ENCODE measurements around the gene MAGEA12. TPM values are rescaled to one million over a fixed set of nuclear protein-coding genes. Genes with fewer than 3 reads are reported as not detected.
"Not testable (repeated sequence)": the region's sequence is repeated elsewhere in the genome, so short reads cannot be mapped to it uniquely, and the experiment has no call there.

MAGEA12 gene
- total and polyA plus RNA-seq, 2 experiments from 2014 or later = 0.24 to 0.38 TPM

DNA sequence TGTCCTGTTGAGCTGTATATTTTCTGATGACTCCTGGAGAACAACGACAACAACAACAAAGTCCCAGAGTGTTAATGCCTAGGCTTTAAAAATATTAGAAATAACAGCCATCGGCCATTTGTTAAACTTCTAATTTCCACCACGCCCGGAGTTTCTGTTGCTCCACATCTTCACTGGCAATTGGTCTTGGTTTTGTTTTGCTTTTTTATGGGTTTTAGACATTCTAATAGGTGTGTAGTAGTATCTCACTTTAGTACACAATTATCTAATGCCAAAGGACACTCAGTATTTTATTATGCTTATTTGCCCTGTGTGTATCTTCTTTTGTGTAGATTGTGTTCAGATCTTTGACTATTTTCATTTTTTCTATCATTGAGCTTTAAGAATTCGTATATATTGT lies 5.0 kb downstream of the MAGEA12 start:
- H3K9me3 Mint-ChIP-seq = no peaks in the 10 kb centered on the region
- TF ChIP-seq POLR2AphosphoS5 (IDR thresholded peaks at IDR 0.05; ENCODE audit: low read depth) = no peak
- TF ChIP-seq EZH2phosphoT487 (IDR thresholded peaks at IDR 0.05; ENCODE audit: unreplicated experiment) = no peak
- TF ChIP-seq CREB1 (CRISPR knock-in tag; IDR thresholded peaks at IDR 0.05; ENCODE audit: low read depth) = no peak
- no peak for TF ChIP-seq STAT1 (IDR thresholded peaks at IDR 0.05; ENCODE audit: unreplicated experiment)
- TF ChIP-seq EZH2 (IDR thresholded peaks at IDR 0.05; ENCODE audit: low read depth, unreplicated experiment) = no peak

DNA sequence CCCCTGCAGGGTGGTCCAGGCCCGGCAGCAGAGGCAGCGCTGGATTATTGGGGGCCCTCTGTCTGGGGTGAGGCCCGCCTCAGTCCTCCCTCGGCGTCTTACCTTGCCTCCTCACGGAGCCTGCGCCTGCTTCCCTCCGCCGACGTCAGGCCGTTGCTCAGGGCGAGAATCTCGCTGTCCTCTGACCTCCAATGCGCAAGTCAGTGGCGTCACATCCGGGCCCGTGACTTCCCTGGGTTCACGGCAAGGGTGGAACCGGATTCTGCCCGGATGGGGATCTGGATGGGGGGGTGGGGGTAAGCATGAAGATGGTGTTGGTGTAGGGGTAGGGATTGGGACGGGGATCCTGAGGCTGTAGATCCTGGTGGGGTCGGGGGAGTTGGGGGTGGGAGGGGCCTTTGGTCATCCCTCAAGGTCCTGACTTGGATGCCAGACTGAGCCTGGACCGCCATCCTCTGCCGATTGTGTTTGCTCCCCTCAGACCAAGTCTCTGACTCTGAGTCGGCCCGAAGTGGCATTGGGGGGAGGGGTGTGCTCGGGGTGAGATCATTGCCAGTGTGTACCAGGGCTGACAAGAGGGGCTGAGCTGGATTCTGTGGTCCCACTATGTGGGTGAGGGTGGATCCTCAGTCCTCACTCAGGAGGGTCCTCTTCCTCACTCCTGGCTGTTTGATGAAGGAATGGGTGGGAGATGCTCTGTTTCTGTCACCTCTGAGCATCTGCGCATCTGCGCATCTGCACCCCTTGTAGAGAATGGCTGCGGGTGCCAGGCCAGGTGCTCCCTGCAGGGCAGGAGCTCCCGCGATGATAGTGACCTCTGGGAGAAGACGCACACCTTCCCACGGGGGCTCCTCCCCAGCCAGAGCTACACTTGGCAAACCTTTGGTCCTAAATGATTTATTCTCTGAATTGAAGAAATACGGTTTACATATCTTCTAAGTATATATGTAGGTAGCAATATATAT lies 20.4 kb downstream of the MAGEA12 start, which contains the start of gene MAGEA2:
Gene MAGEA2 (minus strand): TSS at position 157 of the 965 bp plus-strand sequence. CDS start 2,479 bp downstream, outside the sequence.
- not testable (repeated sequence) for H2AFZ ChIP-seq; H3K4me3 ChIP-seq; H3K9me2 ChIP-seq (ENCODE audit: insufficient read depth); DNase-seq (ENCODE audit: low spot score); H4K20me1 ChIP-seq (replicated peaks; ENCODE audit: insufficient read depth); H3K36me3 ChIP-seq (ENCODE audit: insufficient read depth); H3K79me2 ChIP-seq (replicated peaks; ENCODE audit: insufficient read depth); H3K27me3 Mint-ChIP-seq (ENCODE audit: insufficient read depth, low read depth, poor library complexity); H3K36me3 Mint-ChIP-seq (ENCODE audit: low read depth); H3K27me3 ChIP-seq (ENCODE audit: insufficient read depth); H3K4me3 Mint-ChIP-seq; H3K4me1 ChIP-seq (ENCODE audit: insufficient read depth); H3K27ac Mint-ChIP-seq; H3K4me2 ChIP-seq; H3K9me3 Mint-ChIP-seq; H3K27ac ChIP-seq (ENCODE audit: low read depth); H3K4me1 Mint-ChIP-seq; H3F3A ChIP-seq (replicated peaks; ENCODE audit: low read depth)
- ATAC-seq = peak; percentile 48

More for the DNA sequence above, 5.0 kb downstream of the MAGEA12 start:
- H3K4me1 Mint-ChIP-seq = no peaks in the 10 kb centered on the region
- no peak overlapping the region for H3K27ac ChIP-seq (ENCODE audit: low read depth)
- H3K36me3 ChIP-seq (ENCODE audit: insufficient read depth) = no peaks in the 10 kb centered on the region
- H3K9me2 ChIP-seq (ENCODE audit: insufficient read depth) = no peaks in the 10 kb centered on the region
- ATAC-seq (no peak), DNase-seq (ENCODE audit: low spot score) (no peak)
- H3K27me3 Mint-ChIP-seq (ENCODE audit: insufficient read depth, low read depth, poor library complexity) = no peaks in the 10 kb centered on the region
- no peaks in the 10 kb centered on the region for H4K20me1 ChIP-seq (replicated peaks; ENCODE audit: insufficient read depth)
- H3F3A ChIP-seq (replicated peaks; ENCODE audit: low read depth) = no peaks in the 10 kb centered on the region
- H3K4me2 ChIP-seq = no peak overlapping the region
- H3K4me3 ChIP-seq = no peak overlapping the region
- H3K4me3 Mint-ChIP-seq = no peak overlapping the region
- no peaks in the 10 kb centered on the region for H3K79me2 ChIP-seq (replicated peaks; ENCODE audit: insufficient read depth)
- no peaks in the 10 kb centered on the region for H3K36me3 Mint-ChIP-seq (ENCODE audit: low read depth)
- H3K4me1 ChIP-seq (ENCODE audit: insufficient read depth) = no peaks in the 10 kb centered on the region
- H2AFZ ChIP-seq = no peak overlapping the region
- no peak overlapping the region for H3K27ac Mint-ChIP-seq
- H3K27me3 ChIP-seq (ENCODE audit: insufficient read depth) = no peaks in the 10 kb centered on the region

DNA sequence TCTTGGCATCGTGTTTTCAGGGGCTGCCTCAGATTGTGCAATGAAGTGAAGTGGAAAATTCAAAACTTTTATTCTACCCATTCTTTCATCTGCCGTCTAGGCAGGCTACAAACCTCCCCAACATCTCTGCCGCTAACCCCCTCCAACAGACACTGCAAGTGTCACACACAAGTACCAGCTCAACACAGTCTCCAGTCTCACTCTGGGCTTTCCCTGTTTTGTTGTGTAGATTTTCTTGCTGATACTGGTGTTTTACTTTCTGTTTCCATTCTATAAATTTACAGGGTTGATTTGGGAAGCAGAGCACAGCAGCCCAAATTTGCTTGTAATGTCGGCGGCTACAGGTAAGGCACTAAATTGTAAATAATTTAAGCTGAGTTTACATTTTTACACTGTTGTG lies 21.3 kb downstream of the MAGEA12 start:
- H3K79me2 ChIP-seq (replicated peaks; ENCODE audit: insufficient read depth); ATAC-seq; H3K36me3 ChIP-seq (ENCODE audit: insufficient read depth); H4K20me1 ChIP-seq (replicated peaks; ENCODE audit: insufficient read depth); H3K4me1 ChIP-seq (ENCODE audit: insufficient read depth); H3K27me3 Mint-ChIP-seq (ENCODE audit: insufficient read depth, low read depth, poor library complexity); H3K4me2 ChIP-seq; H3K4me1 Mint-ChIP-seq; H3K4me3 ChIP-seq; H3K4me3 Mint-ChIP-seq; DNase-seq (ENCODE audit: low spot score); H3K27ac Mint-ChIP-seq; H2AFZ ChIP-seq; H3K9me2 ChIP-seq (ENCODE audit: insufficient read depth); H3K9me3 Mint-ChIP-seq; H3F3A ChIP-seq (replicated peaks; ENCODE audit: low read depth); H3K27me3 ChIP-seq (ENCODE audit: insufficient read depth); H3K36me3 Mint-ChIP-seq (ENCODE audit: low read depth); H3K27ac ChIP-seq (ENCODE audit: low read depth): not testable (repeated sequence)

DNA sequence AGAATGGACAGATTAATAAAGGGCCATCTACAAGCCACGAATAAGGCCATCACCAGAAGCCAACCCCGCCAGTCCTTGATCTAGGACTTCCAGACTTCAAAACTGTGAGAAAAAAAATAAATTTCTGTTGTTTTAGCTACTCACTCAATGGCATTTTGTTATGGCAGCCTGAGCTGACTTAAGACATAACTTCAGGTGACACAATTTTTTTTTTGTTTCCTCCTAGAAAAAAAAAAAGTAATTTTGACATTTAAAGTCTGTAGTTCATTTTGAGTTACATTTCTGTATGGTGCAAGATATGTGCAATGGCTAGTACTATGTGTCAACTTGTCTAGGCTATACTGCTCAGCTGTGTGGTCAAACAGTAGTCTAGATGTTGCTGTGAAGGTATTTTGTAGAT lies 25.4 kb downstream of the MAGEA12 start, which contains the start of gene CSAG3:
Gene CSAG3 (plus strand): TSS at position 301 of the 400 bp plus-strand sequence.
- H3K36me3 ChIP-seq (ENCODE audit: insufficient read depth); H3K4me1 Mint-ChIP-seq; H2AFZ ChIP-seq; H3K4me3 ChIP-seq; H3K36me3 Mint-ChIP-seq (ENCODE audit: low read depth); H4K20me1 ChIP-seq (replicated peaks; ENCODE audit: insufficient read depth); H3K9me3 Mint-ChIP-seq; H3K79me2 ChIP-seq (replicated peaks; ENCODE audit: insufficient read depth); H3K27ac Mint-ChIP-seq; DNase-seq (ENCODE audit: low spot score); H3K27me3 Mint-ChIP-seq (ENCODE audit: insufficient read depth, low read depth, poor library complexity); H3F3A ChIP-seq (replicated peaks; ENCODE audit: low read depth); H3K27me3 ChIP-seq (ENCODE audit: insufficient read depth); H3K4me1 ChIP-seq (ENCODE audit: insufficient read depth); H3K27ac ChIP-seq (ENCODE audit: low read depth); H3K4me3 Mint-ChIP-seq; H3K9me2 ChIP-seq (ENCODE audit: insufficient read depth); ATAC-seq; H3K4me2 ChIP-seq: not testable (repeated sequence)

DNA sequence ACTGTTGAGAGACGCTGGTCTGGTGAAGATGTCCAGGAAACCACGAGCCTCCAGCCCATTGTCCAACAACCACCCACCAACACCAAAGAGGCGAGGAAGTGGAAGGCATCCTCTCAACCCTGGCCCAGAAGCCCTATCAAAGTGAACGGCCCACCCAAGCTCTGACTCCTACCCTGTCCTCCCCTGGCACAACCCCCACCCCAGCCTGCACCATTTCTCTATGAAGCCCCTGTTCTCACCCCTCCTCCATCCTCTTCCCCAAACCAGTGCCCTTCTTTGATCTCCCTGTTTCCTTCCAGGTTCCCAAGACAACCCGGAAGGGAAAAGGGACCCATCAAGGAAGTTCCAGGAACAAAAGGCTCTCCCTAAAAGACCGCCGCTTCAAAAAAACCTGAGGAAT lies 26.0 kb downstream of the MAGEA12 start:
- not testable (repeated sequence) for H3K4me1 Mint-ChIP-seq; H3K27ac Mint-ChIP-seq; H3K27ac ChIP-seq (ENCODE audit: low read depth); H3K36me3 Mint-ChIP-seq (ENCODE audit: low read depth); H3F3A ChIP-seq (replicated peaks; ENCODE audit: low read depth); H3K9me2 ChIP-seq (ENCODE audit: insufficient read depth); H3K4me2 ChIP-seq; DNase-seq (ENCODE audit: low spot score); H3K4me3 Mint-ChIP-seq; H3K4me3 ChIP-seq; H4K20me1 ChIP-seq (replicated peaks; ENCODE audit: insufficient read depth); H2AFZ ChIP-seq; H3K36me3 ChIP-seq (ENCODE audit: insufficient read depth); H3K4me1 ChIP-seq (ENCODE audit: insufficient read depth); ATAC-seq; H3K9me3 Mint-ChIP-seq; H3K27me3 Mint-ChIP-seq (ENCODE audit: insufficient read depth, low read depth, poor library complexity); H3K27me3 ChIP-seq (ENCODE audit: insufficient read depth); H3K79me2 ChIP-seq (replicated peaks; ENCODE audit: insufficient read depth)

DNA sequence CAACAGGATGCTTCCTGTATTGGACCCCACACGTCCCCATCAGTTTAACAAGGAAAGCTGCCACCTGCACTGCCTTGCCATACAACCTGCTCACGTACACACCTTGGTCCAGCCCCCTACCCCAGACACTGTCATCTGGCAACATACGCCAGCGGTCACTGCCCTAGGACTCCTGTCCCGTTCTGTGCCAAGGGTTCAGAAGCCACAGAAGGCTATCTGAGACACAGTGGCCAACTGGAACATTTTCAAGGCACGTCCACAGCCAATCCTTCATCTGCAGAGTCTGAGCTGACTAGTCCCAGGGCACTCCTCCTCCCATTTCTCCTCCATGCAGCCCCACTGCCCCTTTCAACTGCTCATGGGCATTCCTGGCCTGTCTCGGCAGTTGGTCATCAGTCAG lies 28.0 kb downstream of the MAGEA12 start:
- H3K36me3 Mint-ChIP-seq (ENCODE audit: low read depth); H3K27ac ChIP-seq (ENCODE audit: low read depth); H3K79me2 ChIP-seq (replicated peaks; ENCODE audit: insufficient read depth); H3K4me3 Mint-ChIP-seq; H3K4me2 ChIP-seq; ATAC-seq; DNase-seq (ENCODE audit: low spot score); H3K9me2 ChIP-seq (ENCODE audit: insufficient read depth); H3K27me3 Mint-ChIP-seq (ENCODE audit: insufficient read depth, low read depth, poor library complexity); H3K27ac Mint-ChIP-seq; H3K27me3 ChIP-seq (ENCODE audit: insufficient read depth); H3K4me3 ChIP-seq; H4K20me1 ChIP-seq (replicated peaks; ENCODE audit: insufficient read depth); H3K4me1 ChIP-seq (ENCODE audit: insufficient read depth); H2AFZ ChIP-seq; H3F3A ChIP-seq (replicated peaks; ENCODE audit: low read depth); H3K36me3 ChIP-seq (ENCODE audit: insufficient read depth); H3K4me1 Mint-ChIP-seq; H3K9me3 Mint-ChIP-seq: not testable (repeated sequence)

All from GM23338 (cell line).